Spleen (tissue), 7 donors: ENCODE data around the gene NIPBL.

Experiments used
- CTCF ChIP-seq, 11 experiments: fragments of 200-600 bp in 7 of 11; fragments of 450-650 bp in 4 of 11; sonication (generic) in 4 of 11; IDR thresholded peaks in 8 of 11; conservative IDR thresholded peaks in 3 of 11; 1 replicate in 7 of 11; 2 replicates in 4 of 11; pipeline versions ENCODE4 v1.4.0 to v1.8.0; 2016 to 2021; ENCODE audit warnings: antibody characterized with exemption in 11 of 11, inconsistent platforms in 4 of 11, mild to moderate bottlenecking in 1 of 11
- POLR2A ChIP-seq, 3 donors: fragments of 450-650 bp; IDR thresholded peaks; one replicate each; pipeline ENCODE4 v1.5.1; 2017; ENCODE audit warnings: antibody characterized with exemption in 3 of 3, mild to moderate bottlenecking in 1 of 3
- POLR2AphosphoS5 ChIP-seq, 3 donors: sonication (generic); formaldehyde crosslinking; IDR thresholded peaks; one replicate each; pipeline ENCODE4 v1.5.1; 2017; ENCODE audit warnings: antibody characterized with exemption in 3 of 3
- donor health status: DM: no; HTN: no; CAD: no; lungs with moderate emphysema.
- donor health status: DM: no; HTN: no; CAD: no.
- donor health status: DM: no; HTN: no; CAD: no.

GRCh38 chr5:37047947-37048346, 171.4 kb downstream of the NIPBL start:
- no peak for TF ChIP-seq CTCF (IDR thresholded peaks at IDR 0.05 in 8 of 11, conservative IDR thresholded peaks at IDR 0.05 in 3 of 11)
- no peak for TF ChIP-seq POLR2A (IDR thresholded peaks at IDR 0.05)
- TF ChIP-seq POLR2AphosphoS5 (IDR thresholded peaks at IDR 0.05): no peak
